IPS DF 19.7 (cell line): ENCODE data around the gene LRRC14B.

ENCODE experiments used
- DNase-seq: peaks from one replicate; pipeline ENCODE4 v3.0.0-alpha.2; 2013; ENCODE audit warnings: low read depth, low spot score

Gene LRRC14B

GRCh38 chr5:174876-175465, 16.3 kb upstream of the LRRC14B start:
- DNase-seq: no peak

- DNase-seq: no peak
Observed at GRCh38 chr5:176296-176823, 14.9 kb upstream of the LRRC14B start.

- no peak for DNase-seq
Observed at GRCh38 chr5:178110-178509, 13.2 kb upstream of the LRRC14B start.

GRCh38 chr5:179401-179800, 11.9 kb upstream of the LRRC14B start:
- DNase-seq: no peak

- no peak for DNase-seq
Observed at GRCh38 chr5:180286-180918, 10.9 kb upstream of the LRRC14B start.

GRCh38 chr5:181160-181559, 10.1 kb upstream of the LRRC14B start:
- DNase-seq: no peak

GRCh38 chr5:181566-181965, 9.7 kb upstream of the LRRC14B start:
- no peak for DNase-seq

DNA sequence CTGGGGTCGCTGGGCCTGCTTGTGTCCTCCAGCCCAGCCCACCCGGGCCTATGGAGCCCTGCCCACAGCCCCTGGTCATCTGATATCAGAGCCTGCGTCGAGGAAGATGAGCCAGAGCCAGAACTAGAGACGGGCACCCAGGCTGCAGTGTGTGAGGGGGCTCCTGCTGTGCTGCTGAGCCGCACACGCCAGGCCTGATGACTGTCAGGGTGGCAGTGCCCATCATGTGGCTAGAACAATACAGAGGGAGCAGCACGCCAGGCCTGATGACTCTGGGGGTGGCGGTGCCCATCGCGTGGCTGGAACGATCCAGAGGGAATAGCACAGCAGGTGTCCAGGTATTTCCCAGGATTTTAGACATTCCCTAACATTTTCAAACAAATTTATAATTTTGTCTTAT, 9.2 kb upstream of the LRRC14B start:
- no peak for DNase-seq

- DNase-seq: no peak
Observed at GRCh38 chr5:184471-184870, 6.8 kb upstream of the LRRC14B start.

- DNase-seq: no peak
Observed at GRCh38 chr5:185095-186070, 5.9 kb upstream of the LRRC14B start.

- DNase-seq: no peak
Observed at GRCh38 chr5:186091-187041, 4.9 kb upstream of the LRRC14B start.

DNA sequence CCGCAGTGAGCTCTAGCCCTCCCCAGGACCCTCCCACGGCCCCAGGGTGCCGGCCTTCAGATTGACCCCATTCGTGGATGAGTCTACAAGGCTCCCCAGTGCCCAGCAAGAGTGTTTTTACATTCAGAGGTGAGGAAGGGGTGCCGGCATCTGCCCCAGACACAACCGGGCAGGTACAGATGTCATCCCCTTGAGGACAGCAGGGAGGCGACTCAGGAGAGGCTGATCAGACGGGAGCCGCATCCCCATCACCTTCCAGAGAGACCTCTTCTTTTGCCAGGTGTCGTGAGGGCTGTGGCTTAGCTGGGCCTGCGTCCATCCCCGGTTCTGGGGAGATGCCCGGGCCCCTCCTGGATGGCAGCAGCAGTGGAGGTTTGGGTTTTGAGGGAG, 4.3 kb upstream of the LRRC14B start:
- no peak for DNase-seq

GRCh38 chr5:187617-188451, 3.5 kb upstream of the LRRC14B start:
- DNase-seq: no peak

- peak; percentile 65 for DNase-seq
Observed at GRCh38 chr5:188488-189481, 2.5 kb upstream of the LRRC14B start.

DNA sequence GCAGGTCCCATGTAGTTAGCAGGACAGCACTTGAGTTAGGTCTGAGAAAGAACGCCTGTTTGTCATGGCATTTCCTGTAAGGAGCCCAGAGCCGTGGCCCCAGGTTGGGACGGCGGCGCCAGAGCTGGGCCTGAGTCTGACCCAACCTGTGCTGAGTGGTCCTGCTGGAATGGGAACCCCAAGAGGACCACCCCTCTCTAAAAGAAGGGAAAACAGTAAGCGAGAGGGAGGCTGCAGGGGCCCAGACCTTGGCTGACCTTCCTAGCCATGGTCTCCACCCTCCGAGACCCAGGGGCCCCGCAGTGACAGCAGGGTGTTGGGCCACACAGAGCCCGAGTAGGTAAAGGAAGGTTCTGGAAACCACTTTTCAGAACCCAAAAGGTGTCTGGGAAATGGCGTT, 1.8 kb upstream of the LRRC14B start:
- DNase-seq: no peak

- no peak for DNase-seq
Observed at GRCh38 chr5:189976-190365, 1.3 kb upstream of the LRRC14B start.

GRCh38 chr5:190366-191035, 794 bp upstream of the LRRC14B start:
- DNase-seq: no peak

DNA sequence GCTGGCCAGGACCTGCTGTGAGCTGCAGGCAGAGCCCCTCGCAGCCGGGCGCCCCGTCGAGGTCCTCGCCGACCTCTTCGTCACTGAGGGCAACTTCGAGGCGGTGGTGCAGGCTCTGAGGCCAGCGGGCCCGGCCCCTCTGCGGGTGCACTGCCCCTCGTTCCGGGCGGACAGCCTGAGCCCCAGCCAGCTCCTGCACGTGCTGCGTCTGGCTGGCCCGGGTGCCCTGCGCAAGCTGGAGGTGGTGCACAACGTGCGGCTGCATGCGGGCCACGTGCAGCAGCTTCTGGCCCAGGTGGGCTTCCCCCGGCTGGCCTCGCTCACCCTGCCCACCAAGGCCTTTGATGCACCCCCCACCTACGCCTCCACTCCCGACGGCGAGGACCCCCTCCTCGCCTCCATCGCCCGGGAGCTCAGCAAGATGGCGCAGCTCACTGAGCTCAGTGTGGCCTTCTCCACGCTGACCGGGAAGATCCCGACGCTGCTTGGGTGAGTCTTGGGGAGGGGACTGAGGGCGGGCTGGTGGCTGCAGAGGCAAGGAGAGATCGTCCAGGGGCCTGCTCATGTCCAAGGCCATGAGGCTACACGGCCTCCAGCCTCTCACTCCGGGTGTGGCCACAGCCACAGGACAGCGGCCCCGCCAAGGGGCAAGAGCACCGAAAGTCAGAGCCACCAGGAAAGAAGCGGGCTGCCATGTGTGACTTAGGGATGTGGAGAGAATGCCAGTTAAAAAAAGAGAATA, 825 bp downstream of the LRRC14B start:
- no peak for DNase-seq
